HCT116 (cell line): ENCODE data around the gene MXRA8. TPM values are rescaled to one million over a fixed set of nuclear protein-coding genes. Genes with fewer than 3 reads are reported as not detected.
A peak's percentile ranks its signal among the peaks of the same experiment; 100 is the strongest.

Experiments used
- ATAC-seq: fragments of 200-7000 bp; cut with Tn5 transposase; 2 replicates; pipeline ENCODE4 v1.9.1; 2020; ENCODE audit warnings: mild to moderate bottlenecking, moderate library complexity
- BruUV-seq: library from RNA; stranded (reverse); fragments of 400-500 nt; replicated peaks from 2 replicates; lab custom pipeline; 2021; lab: Mats Ljungman, UMichigan
- CTCF ChIA-PET: fragments of 300-600 bp; sonication (Branson Sonifier 250); formaldehyde crosslinking; loops from one replicate; lab custom pipeline; 2021; ENCODE audit warnings: antibody characterized with exemption; lab: Charles Lee
- POLR2A ChIA-PET: fragments of 300-600, 350-600 bp; sonication (Branson Sonifier 250); formaldehyde crosslinking; loops from one replicate; lab custom pipeline; 2021; ENCODE audit warnings: antibody characterized with exemption; lab: Charles Lee
- RAD21 ChIA-PET, 2 experiments: fragments of 300-600 bp; sonication (Branson Sonifier 250); formaldehyde crosslinking; loops; one replicate each; lab custom pipeline; 2023; ENCODE audit warnings: low total read pairs in 2 of 2; ENCODE audit not compliant: uncharacterized antibody in 2 of 2, unreplicated experiment in 2 of 2, low non-redundant PET in 1 of 2; lab: Charles Lee
- DNase-seq: peaks from one replicate; pipeline ENCODE4 v3.0.0-alpha.2; 2010; ENCODE audit warnings: low read depth, low spot score
- H2AFZ ChIP-seq: fragments of 200-600 bp; shearing (Covaris generic), sonication (generic); 2 replicates; pipeline ENCODE4 v1.6.1; 2017; ENCODE audit warnings: low read depth, mixed run types, mixed read lengths, antibody characterized with exemption, low read length; ENCODE audit not compliant: poor library complexity, severe bottlenecking
- H3K27ac ChIP-seq: 2 replicates; pipeline ENCODE4 v1.5.1; 2012; ENCODE audit warnings: low read depth, low read length
- H3K27me3 ChIP-seq: fragments of 200-600 bp; sonication (generic); 2 replicates; pipeline ENCODE4 v1.6.1; 2016; ENCODE audit warnings: mixed run types, low read length, mixed read lengths; ENCODE audit not compliant: insufficient read depth
- H3K36me3 ChIP-seq, 2 experiments: fragments of 200-500 bp in 1 of 2; fragments of 200-600 bp in 1 of 2; sonication (Bioruptor generic) in 1 of 2; sonication (generic) in 1 of 2; 2 replicates each; pipeline versions ENCODE4 v1.5.1 to v1.6.1; 2014 to 2016; ENCODE audit warnings: low read length in 2 of 2, inconsistent platforms in 1 of 2, mixed read lengths in 1 of 2, mixed run types in 1 of 2; ENCODE audit not compliant: insufficient read depth in 2 of 2, control insufficient read depth in 1 of 2
- H3K4me1 ChIP-seq, 2 experiments: fragments of 200-600 bp in 1 of 2; sonication (generic) in 1 of 2; 2 replicates each; pipeline versions ENCODE4 v1.5.1 to v1.6.1; 2012 to 2017; ENCODE audit warnings: low read length in 2 of 2, inconsistent platforms in 1 of 2, mild to moderate bottlenecking in 1 of 2, mixed read lengths in 1 of 2, mixed run types in 1 of 2, moderate library complexity in 1 of 2; ENCODE audit not compliant: insufficient read depth in 2 of 2, control insufficient read depth in 1 of 2
- H3K4me2 ChIP-seq: fragments of 200-600 bp; sonication (generic); 2 replicates; pipeline ENCODE4 v1.6.1; 2017; ENCODE audit warnings: mixed run types, low read length, mixed read lengths
- H3K4me3 ChIP-seq, 2 experiments: fragments of 200-600 bp in 1 of 2; sonication (generic) in 1 of 2; replicated peaks in 1 of 2; 2 replicates each; pipeline ENCODE4 v1.5.1; 2011 to 2016; ENCODE audit warnings: low read length in 2 of 2, control low read depth in 1 of 2, low read depth in 1 of 2, mild to moderate bottlenecking in 1 of 2, mixed read lengths in 1 of 2, mixed run types in 1 of 2
- H3K79me2 ChIP-seq: fragments of 200-600 bp; sonication (generic); 2 replicates; pipeline ENCODE4 v1.6.1; 2017; ENCODE audit warnings: mild to moderate bottlenecking, mixed run types, low read length, moderate library complexity, mixed read lengths; ENCODE audit not compliant: insufficient read depth
- H3K9ac ChIP-seq: fragments of 200-600 bp; sonication (generic); 2 replicates; pipeline ENCODE4 v1.6.1; 2016; ENCODE audit warnings: low read length, mixed read lengths
- H3K9me2 ChIP-seq: fragments of 200-600 bp; sonication (generic), shearing (Covaris generic); 2 replicates; pipeline ENCODE4 v1.6.1; 2017; ENCODE audit warnings: mixed run types, mild to moderate bottlenecking, moderate library complexity; ENCODE audit not compliant: insufficient read depth
- H3K9me3 ChIP-seq, 2 experiments: fragments of 200-500 bp in 1 of 2; fragments of 200-600 bp in 1 of 2; sonication (Bioruptor generic) in 1 of 2; sonication (generic) in 1 of 2; 2 replicates each; pipeline ENCODE4 v1.6.1; 2014 to 2017; ENCODE audit warnings: low read length in 2 of 2, mixed read lengths in 2 of 2, inconsistent platforms in 1 of 2, low read depth in 1 of 2, mild to moderate bottlenecking in 1 of 2, mixed run types in 1 of 2, moderate library complexity in 1 of 2; ENCODE audit not compliant: control insufficient read depth in 1 of 2, insufficient read depth in 1 of 2
- H4K20me1 ChIP-seq: fragments of 200-600 bp; sonication (generic), shearing (Covaris generic); 2 replicates; pipeline ENCODE4 v1.6.1; 2017; ENCODE audit warnings: mixed run types, mild to moderate bottlenecking, moderate library complexity; ENCODE audit not compliant: insufficient read depth
- ATF3 ChIP-seq: IDR thresholded peaks from 2 replicates; pipeline ENCODE4 v1.6.1; 2012
- CTCF ChIP-seq, 3 experiments: fragments of 200-600 bp in 1 of 3; sonication (generic) in 1 of 3; IDR thresholded peaks in 2 of 3; conservative IDR thresholded peaks in 1 of 3; 2 replicates each; pipeline ENCODE4 v1.5.1; 2012 to 2017; ENCODE audit warnings: low read depth in 2 of 3, low read length in 2 of 3, antibody characterized with exemption in 1 of 3, borderline replicate concordance in 1 of 3, control low read depth in 1 of 3, mild to moderate bottlenecking in 1 of 3, mixed read lengths in 1 of 3, mixed run types in 1 of 3, moderate library complexity in 1 of 3; ENCODE audit not compliant: insufficient read depth in 1 of 3
- MAX ChIP-seq: IDR thresholded peaks from 2 replicates; pipeline ENCODE4 v1.6.1; 2012
- POLR2AphosphoS5 ChIP-seq: IDR thresholded peaks from 2 replicates; pipeline ENCODE4 v1.6.1; 2011; ENCODE audit warnings: mild to moderate bottlenecking, low read depth, low read length, moderate library complexity
- RAD21 ChIP-seq: IDR thresholded peaks from 2 replicates; pipeline ENCODE4 v1.6.1; 2012; ENCODE audit warnings: low read depth, mild to moderate bottlenecking
- SIN3A ChIP-seq: IDR thresholded peaks from 2 replicates; pipeline ENCODE4 v1.6.1; 2012; ENCODE audit warnings: low read depth
- TCF7L2 ChIP-seq: IDR thresholded peaks from 2 replicates; pipeline ENCODE4 v1.7.0; 2011; ENCODE audit warnings: borderline replicate concordance, inconsistent platforms; ENCODE audit not compliant: insufficient read depth, insufficient read length; ENCODE audit errors: extremely low read depth
- YY1 ChIP-seq: IDR thresholded peaks from 2 replicates; pipeline ENCODE4 v1.6.1; 2011; ENCODE audit warnings: low read length, low read depth, moderate library complexity, mild to moderate bottlenecking; ENCODE audit not compliant: insufficient replicate concordance; ENCODE audit errors: extremely low read depth
- ZBTB33 ChIP-seq: IDR thresholded peaks from 2 replicates; pipeline ENCODE4 v1.6.1; 2011; ENCODE audit warnings: mild to moderate bottlenecking, low read length, moderate library complexity; ENCODE audit not compliant: insufficient replicate concordance; ENCODE audit errors: extremely low read depth
- ZFX ChIP-seq: fragments of 450-650 bp; IDR thresholded peaks from 2 replicates; pipeline ENCODE4 v1.6.1; 2017
- intact Hi-C: fragments of 100-400 bp; cut with micrococcal nuclease; formaldehyde crosslinking; loops from 2 replicates; pipeline ENCODE4 v1.10.0; 2022
- total RNA-seq: library from RNA; stranded (reverse); gene quantifications from one replicate; pipeline ENCODE4 v1.2.1, GENCODE V29; 2021; ENCODE audit not compliant: unreplicated experiment

The MXRA8 gene
- total RNA-seq, 1 experiment from 2014 or later: 0.74 TPM

- TF ChIP-seq ATF3 (no peak), ZFX (no peak), SIN3A (no peak), TCF7L2 (no peak), MAX (no peak), ZBTB33 (no peak)
These were observed 14.4 kb downstream of the MXRA8 start (continued) for GRCh38 chr1:1343811-1344421.

GRCh38 chr1:1342584-1343115, 15.7 kb downstream of the MXRA8 start:
- H3K9me2 ChIP-seq: no peaks in the 10 kb centered on the region
- H3K9ac ChIP-seq: no peak overlapping the region; the same call in 1 of the 2 replicates
- peaks cover 41 to 66% of the 10 kb centered on the region in 2 experiments for H3K4me1 ChIP-seq
- no peak overlapping the region for H3K4me3 ChIP-seq
- H3K4me2 ChIP-seq: peak overlapping the region; percentile 96; the same call in 1 of the 2 replicates
- RAD21 ChIA-PET: no interaction called here
- ATAC-seq: no peak
- DNase-seq: no peak
- CTCF ChIA-PET: no interaction called here
- H3K27ac ChIP-seq: peak overlapping the region; percentile 100; the same call in 1 of the 2 replicates
- POLR2A ChIA-PET: no interaction called here
- intact Hi-C loops: loop anchor here (10.0 kb wide), 1 partner anchor 272 kb away; the partner anchor contains the start of gene MIB2
- no peaks in the 10 kb centered on the region for H3K9me3 ChIP-seq
- peaks cover under 1% of the 10 kb centered on the region; the same call in 1 of the 2 replicates for H4K20me1 ChIP-seq
- BruUV-seq: no TSS peak
- no peak overlapping the region for H2AFZ ChIP-seq
- H3K79me2 ChIP-seq: peaks cover 70% of the 10 kb centered on the region
- peaks cover 7 to 30% of the 10 kb centered on the region in 2 experiments; a peak in 3 of 4 replicates for H3K36me3 ChIP-seq
- no peak for TF ChIP-seq ZBTB33
- TF ChIP-seq YY1: no peak
- no peak for TF ChIP-seq POLR2AphosphoS5
- no peak for TF ChIP-seq RAD21
- no peak for TF ChIP-seq CTCF (IDR thresholded peaks at IDR 0.05 in 2 of 3, conservative IDR thresholded peaks at IDR 0.05 in 1 of 3; ENCODE audit: borderline replicate concordance in 1 of 3, insufficient read depth in 1 of 3, low read depth in 2 of 3, low read length in 2 of 3)
- TF ChIP-seq ATF3: no peak
- no peak for TF ChIP-seq TCF7L2
- H3K27me3 ChIP-seq: no peaks in the 10 kb centered on the region
